Mesenchymal stem cell (in vitro differentiated cells and primary cell): ENCODE data around the gene PRICKLE2.
A peak's percentile ranks its signal among the peaks of the same experiment; 100 is the strongest.

Source experiments
- DNase-seq: peaks from one replicate; pipeline ENCODE4 v3.0.0-alpha.2; 2013
- H2AFZ ChIP-seq: one replicate; pipeline ENCODE4 v1.6.1; 2013; ENCODE audit warnings: low read depth, mild to moderate bottlenecking, control low read depth, inconsistent platforms, low read length, moderate library complexity
- H2AK5ac ChIP-seq: 2 replicates; pipeline ENCODE4 v1.6.1; 2013; ENCODE audit warnings: low read length, moderate library complexity, mild to moderate bottlenecking, inconsistent platforms; ENCODE audit not compliant: severe bottlenecking
- H2BK120ac ChIP-seq: one replicate; pipeline ENCODE4 v1.6.1; 2013; ENCODE audit warnings: low read depth, mild to moderate bottlenecking, inconsistent platforms, low read length, moderate library complexity
- H2BK12ac ChIP-seq, 2 experiments: one replicate each; pipeline ENCODE4 v1.6.1; 2013; ENCODE audit warnings: inconsistent platforms in 2 of 2, low read length in 2 of 2, mild to moderate bottlenecking in 2 of 2, moderate library complexity in 2 of 2, control low read depth in 1 of 2
- H2BK15ac ChIP-seq: one replicate; pipeline ENCODE4 v1.6.1; 2013; ENCODE audit warnings: mild to moderate bottlenecking, low read depth, inconsistent platforms; ENCODE audit not compliant: poor library complexity, severe bottlenecking
- H2BK5ac ChIP-seq: 2 replicates; pipeline ENCODE4 v1.6.1; 2013; ENCODE audit warnings: low read depth, mild to moderate bottlenecking, low read length, control low read depth, inconsistent platforms; ENCODE audit not compliant: poor library complexity, severe bottlenecking
- H3K14ac ChIP-seq, 2 experiments: one replicate each; pipeline ENCODE4 v1.6.1; 2013; ENCODE audit warnings: inconsistent platforms in 2 of 2, low read length in 2 of 2, control low read depth in 1 of 2, mild to moderate bottlenecking in 1 of 2, moderate library complexity in 1 of 2
- H3K18ac ChIP-seq, 2 experiments: one replicate each; pipeline ENCODE4 v1.6.1; 2013; ENCODE audit warnings: inconsistent platforms in 2 of 2, low read length in 2 of 2, control low read depth in 1 of 2, low read depth in 1 of 2, mild to moderate bottlenecking in 1 of 2
- H3K23ac ChIP-seq, 2 experiments: one replicate each; pipeline ENCODE4 v1.6.1; 2013; ENCODE audit warnings: inconsistent platforms in 2 of 2, low read length in 2 of 2, mild to moderate bottlenecking in 2 of 2, moderate library complexity in 2 of 2, control low read depth in 1 of 2
- H3K27ac ChIP-seq: 2 replicates; pipeline ENCODE4 v1.5.1; 2013; ENCODE audit warnings: mild to moderate bottlenecking, moderate library complexity, low read length, control low read depth, inconsistent platforms; ENCODE audit not compliant: poor library complexity, severe bottlenecking
- H3K27me3 ChIP-seq, 2 experiments: 2 replicates each; pipeline versions ENCODE4 v1.6.1 to v1.7.0; 2013; ENCODE audit warnings: low read length in 2 of 2, mild to moderate bottlenecking in 2 of 2, moderate library complexity in 2 of 2, control low read depth in 1 of 2, inconsistent platforms in 1 of 2; ENCODE audit not compliant: control insufficient read depth in 1 of 2, insufficient read depth in 1 of 2
- H3K36me3 ChIP-seq, 2 experiments: 2 replicates each; pipeline versions ENCODE4 v1.6.1 to v1.7.0; 2013; ENCODE audit warnings: low read length in 2 of 2, control low read depth in 1 of 2, inconsistent platforms in 1 of 2, low read depth in 1 of 2, mild to moderate bottlenecking in 1 of 2; ENCODE audit not compliant: insufficient read depth in 2 of 2, control insufficient read depth in 1 of 2
- H3K4ac ChIP-seq, 2 experiments: one replicate each; pipeline ENCODE4 v1.6.1; 2013; ENCODE audit warnings: inconsistent platforms in 2 of 2, low read length in 2 of 2, mild to moderate bottlenecking in 2 of 2, moderate library complexity in 2 of 2, control low read depth in 1 of 2, low read depth in 1 of 2
- H3K4me1 ChIP-seq: 2 replicates; pipeline ENCODE4 v1.6.1; 2013; ENCODE audit warnings: low read depth, low read length, control low read depth; ENCODE audit not compliant: control insufficient read depth, insufficient read depth
- H3K4me2 ChIP-seq: 2 replicates; pipeline ENCODE4 v1.6.1; 2013; ENCODE audit warnings: low read length, mild to moderate bottlenecking, inconsistent platforms; ENCODE audit not compliant: poor library complexity, severe bottlenecking
- H3K4me3 ChIP-seq, 2 experiments: 2 replicates each; pipeline versions ENCODE4 v1.5.1 to v1.7.0; 2013; ENCODE audit warnings: low read length in 2 of 2, mild to moderate bottlenecking in 2 of 2, control low read depth in 1 of 2, low read depth in 1 of 2; ENCODE audit not compliant: insufficient read depth in 1 of 2
- H3K79me1 ChIP-seq: replicated peaks from 2 replicates; pipeline ENCODE4 v1.6.1; 2013; ENCODE audit warnings: mild to moderate bottlenecking, control low read depth, low read length, inconsistent platforms; ENCODE audit not compliant: poor library complexity, severe bottlenecking
- H3K9ac ChIP-seq: 2 replicates; pipeline ENCODE4 v1.7.0; 2013; ENCODE audit warnings: mild to moderate bottlenecking, low read length, moderate library complexity
- H3K9me3 ChIP-seq: 2 replicates; pipeline ENCODE4 v1.7.0; 2013; ENCODE audit warnings: mild to moderate bottlenecking, low read length; ENCODE audit not compliant: control insufficient read depth
- H4K8ac ChIP-seq: one replicate; pipeline ENCODE4 v1.6.1; 2013; ENCODE audit warnings: inconsistent platforms, mild to moderate bottlenecking, low read length, moderate library complexity
- H4K91ac ChIP-seq: one replicate; pipeline ENCODE4 v1.6.1; 2013; ENCODE audit warnings: mild to moderate bottlenecking, low read length, inconsistent platforms
- WGBS: methylation state at CpG from one replicate; pipeline ENCODE4 v1.1.7; 2013; ENCODE audit warnings: mixed read lengths; 5-methylcytosine and 5-hydroxymethylcytosine counted together

The PRICKLE2 gene

GRCh38 chr3:64064804-64065203 is 160.5 kb downstream of the PRICKLE2 start:
- Histone ChIP-seq H3K4ac (no peak overlapping the region), H2AFZ (no peak overlapping the region), H2BK5ac (no peak overlapping the region), H2BK15ac (no peak overlapping the region), H3K18ac (no peak overlapping the region), H2BK12ac (no peak overlapping the region), H3K9ac (no peak overlapping the region), H3K4me2 (no peak overlapping the region), H3K9me3 (no peaks in the 10 kb centered on the region), H2AK5ac (no peak overlapping the region), H3K14ac (no peak overlapping the region), H3K4me1 (peaks cover 7% of the 10 kb centered on the region), H4K8ac (no peak overlapping the region), H3K4me3 (no peak overlapping the region), H2BK120ac (no peak overlapping the region), H3K79me1 (no peaks in the 10 kb centered on the region), H4K91ac (no peak overlapping the region), H3K27ac (no peak overlapping the region), H3K27me3 (peaks cover 0 to 2% of the 10 kb centered on the region in 2 experiments), H3K23ac (no peak overlapping the region), H3K36me3 (no peaks in the 10 kb centered on the region)
- DNase-seq, result no peak
- 90% methylated on average over 2 of the region's 2 CpGs for WGBS

GRCh38 chr3:64063983-64064438 is 161.3 kb downstream of the PRICKLE2 start:
- H3K9ac ChIP-seq, result no peak overlapping the region
- no peak overlapping the region for H3K4ac ChIP-seq
- no peak for DNase-seq
- peak overlapping the region in 1 of 2 experiments; percentile 32 for H3K18ac ChIP-seq
- H3K23ac ChIP-seq, result no peak overlapping the region
- no peak overlapping the region for H2BK15ac ChIP-seq
- H4K8ac ChIP-seq, result no peak overlapping the region
- no peak overlapping the region for H2AFZ ChIP-seq
- no peak overlapping the region for H2BK5ac ChIP-seq
- no peak overlapping the region for H3K14ac ChIP-seq
- no peak overlapping the region for H3K4me2 ChIP-seq
- no peaks in the 10 kb centered on the region for H3K36me3 ChIP-seq
- H2AK5ac ChIP-seq, result no peak overlapping the region
- H4K91ac ChIP-seq, result no peak overlapping the region
- no peak overlapping the region for H2BK120ac ChIP-seq
- no peak overlapping the region for H3K27ac ChIP-seq
- WGBS, result 43% methylated on average over 1 of the region's 2 CpGs
- no peaks in the 10 kb centered on the region for H3K9me3 ChIP-seq
- H3K79me1 ChIP-seq, result no peaks in the 10 kb centered on the region
- H2BK12ac ChIP-seq, result peak overlapping the region in 1 of 2 experiments; percentile 32
- peaks cover 0 to 2% of the 10 kb centered on the region in 2 experiments for H3K27me3 ChIP-seq
- H3K4me3 ChIP-seq, result no peak overlapping the region
- peaks cover 7% of the 10 kb centered on the region for H3K4me1 ChIP-seq

- Histone ChIP-seq H3K79me1 (no peaks in the 10 kb centered on the region), H2BK12ac (no peak overlapping the region), H2AK5ac (no peak overlapping the region), H2BK15ac (no peak overlapping the region), H3K27me3 (peaks cover 0 to 2% of the 10 kb centered on the region in 2 experiments), H3K4me1 (peaks cover 7% of the 10 kb centered on the region), H3K27ac (no peak overlapping the region), H3K36me3 (no peaks in the 10 kb centered on the region), H3K4ac (no peak overlapping the region), H3K9ac (no peak overlapping the region), H3K9me3 (no peaks in the 10 kb centered on the region), H3K23ac (no peak overlapping the region), H2BK5ac (no peak overlapping the region), H2BK120ac (no peak overlapping the region), H3K4me2 (no peak overlapping the region), H4K8ac (no peak overlapping the region), H4K91ac (no peak overlapping the region), H3K14ac (no peak overlapping the region), H3K4me3 (no peak overlapping the region), H2AFZ (no peak overlapping the region), H3K18ac (no peak overlapping the region)
- WGBS, result 89% methylated on average over 1 of the region's 5 CpGs
- no peak for DNase-seq
Observed at GRCh38 chr3:64063207-64063982, 161.9 kb downstream of the PRICKLE2 start.

GRCh38 chr3:64061628-64062027 is 163.6 kb downstream of the PRICKLE2 start:
- Histone ChIP-seq H4K8ac (no peak overlapping the region), H2BK12ac (no peak overlapping the region), H2AFZ (no peak overlapping the region), H2BK15ac (no peak overlapping the region), H4K91ac (no peak overlapping the region), H3K79me1 (no peaks in the 10 kb centered on the region), H3K4me1 (peaks cover 2% of the 10 kb centered on the region), H3K36me3 (no peaks in the 10 kb centered on the region), H3K4me3 (no peak overlapping the region), H2BK120ac (no peak overlapping the region), H3K9ac (no peak overlapping the region), H3K4me2 (no peak overlapping the region), H2BK5ac (no peak overlapping the region), H3K14ac (no peak overlapping the region), H3K27me3 (peaks cover 0 to 2% of the 10 kb centered on the region in 2 experiments), H3K18ac (no peak overlapping the region), H2AK5ac (no peak overlapping the region), H3K4ac (no peak overlapping the region), H3K27ac (no peak overlapping the region), H3K23ac (no peak overlapping the region), H3K9me3 (no peaks in the 10 kb centered on the region)
- DNase-seq, result no peak
- 100% methylated on average over 3 of the region's 5 CpGs for WGBS
